GM21723 (cell line): Measurements from ENCODE around the gene DHRS12.

Experiments used
- ATAC-seq: cut with Tn5 transposase; IDR thresholded peaks from one replicate; pipeline ENCODE4 v1.9.1; 2021; ENCODE audit warnings: mild to moderate bottlenecking, moderate library complexity; ENCODE audit not compliant: unreplicated experiment

The DHRS12 gene

GRCh38 chr13:51730927-51731326 lies 73.0 kb downstream of the DHRS12 start:
- ATAC-seq: no peak

DNA sequence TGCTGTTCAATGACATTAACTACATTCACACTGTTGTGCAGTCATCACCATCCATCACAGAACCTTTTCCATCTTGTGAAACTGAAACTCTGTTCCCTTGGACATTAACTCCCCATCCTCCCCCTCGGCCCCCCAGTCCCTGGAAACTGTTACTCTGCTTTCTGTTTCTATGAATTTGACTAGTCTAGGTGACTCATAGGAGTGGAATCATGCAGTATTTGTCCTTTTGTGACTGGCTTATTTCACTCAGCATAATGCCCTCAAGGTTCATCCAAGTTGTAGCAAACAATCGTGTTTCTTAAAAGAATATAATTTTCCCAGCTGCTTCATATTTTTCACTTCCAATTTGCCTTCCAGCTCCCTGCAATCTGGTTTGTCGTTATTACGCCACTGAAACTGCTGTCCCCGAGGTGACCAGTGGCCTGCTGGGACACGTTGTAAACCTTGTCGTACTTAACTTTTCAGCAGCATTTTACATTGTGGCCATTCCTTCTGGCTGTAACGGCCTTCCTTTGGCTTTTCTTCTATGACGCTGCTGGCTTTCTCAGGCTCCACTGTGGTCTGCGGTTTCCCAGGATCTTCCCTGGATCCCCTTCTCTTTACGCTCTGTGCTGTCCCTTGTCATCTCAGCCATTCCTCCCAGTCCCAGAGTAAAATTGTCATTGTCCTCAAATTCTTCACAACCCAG lies 74.0 kb downstream of the DHRS12 start:
- no peak for ATAC-seq

DNA sequence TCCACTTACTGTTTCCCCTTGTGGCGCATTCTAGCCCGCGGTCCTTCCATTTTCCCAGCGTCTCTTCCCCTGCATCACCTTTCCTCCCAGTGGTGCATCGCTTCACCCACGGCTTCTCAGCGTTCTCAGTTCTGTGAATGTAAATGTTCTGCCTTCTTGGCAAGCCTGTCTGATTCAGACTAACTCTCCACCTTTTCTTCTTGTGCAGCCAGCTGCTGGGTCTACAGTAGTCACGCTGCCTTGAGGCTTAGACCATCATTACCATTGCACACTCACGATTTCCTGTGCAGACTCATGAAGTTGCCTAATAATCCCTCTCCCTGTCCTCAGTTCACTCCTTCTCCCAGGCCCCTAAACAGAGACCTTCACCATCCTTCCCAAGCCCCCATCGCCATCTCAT lies 75.0 kb downstream of the DHRS12 start:
- no peak for ATAC-seq

DNA sequence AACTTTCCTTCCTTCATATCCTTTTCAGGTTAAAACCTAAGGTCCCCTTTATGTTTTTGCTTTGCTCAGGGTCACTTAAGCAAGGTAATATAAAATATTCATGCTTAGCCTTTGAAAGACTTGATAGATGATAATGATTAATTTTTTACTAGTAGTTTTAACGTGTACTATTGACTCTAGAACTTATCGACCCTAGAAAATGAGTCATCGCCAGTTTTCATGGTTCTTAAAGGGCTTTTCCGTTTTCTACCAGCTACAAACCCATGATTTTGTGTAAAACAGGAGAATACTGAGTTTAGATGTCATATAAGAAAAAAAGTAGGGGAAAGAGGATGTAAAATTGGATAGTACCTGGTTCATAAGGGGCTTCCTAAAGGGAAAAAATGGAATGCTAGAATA lies 75.7 kb downstream of the DHRS12 start:
- no peak for ATAC-seq

- no peak for ATAC-seq
Measured at GRCh38 chr13:51727634-51728274, 76.2 kb downstream of the DHRS12 start.

GRCh38 chr13:51726446-51727193 lies 77.3 kb downstream of the DHRS12 start:
- no peak for ATAC-seq

DNA sequence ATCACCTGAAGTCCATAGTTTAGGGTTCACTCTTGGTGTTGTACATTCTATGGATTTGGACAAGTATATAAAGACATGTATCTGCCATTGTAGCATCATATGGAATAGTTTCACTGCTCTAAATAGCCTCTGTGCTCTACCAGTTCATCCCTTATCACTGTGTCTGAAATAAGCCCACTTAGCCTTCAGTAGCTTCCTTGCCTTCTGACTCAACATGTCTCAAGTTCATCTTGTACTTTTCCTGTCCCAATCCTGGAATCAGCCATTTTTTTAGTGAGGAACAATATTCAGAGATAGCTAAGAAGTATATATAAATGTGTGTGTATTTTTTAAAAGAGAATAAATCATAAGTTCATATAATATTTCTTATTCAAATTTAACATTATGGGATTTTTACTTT lies 79.2 kb downstream of the DHRS12 start:
- ATAC-seq: no peak

- no peak for ATAC-seq
Measured at GRCh38 chr13:51723529-51723928, 80.4 kb downstream of the DHRS12 start.

- peak; percentile 88 for ATAC-seq
Measured at GRCh38 chr13:51721496-51721895, 82.5 kb downstream of the DHRS12 start.

- ATAC-seq: no peak
Measured at GRCh38 chr13:51719394-51719793, 84.6 kb downstream of the DHRS12 start.
